HG02840 (cell line): ENCODE results near the gene TFDP3.

Experiments used
- ATAC-seq: cut with Tn5 transposase; IDR thresholded peaks from one replicate; pipeline ENCODE4 v1.9.1; 2021; ENCODE audit warnings: mild to moderate bottlenecking, moderate library complexity, moderate number of reproducible peaks; ENCODE audit not compliant: unreplicated experiment, low FRiP score

The TFDP3 gene

DNA sequence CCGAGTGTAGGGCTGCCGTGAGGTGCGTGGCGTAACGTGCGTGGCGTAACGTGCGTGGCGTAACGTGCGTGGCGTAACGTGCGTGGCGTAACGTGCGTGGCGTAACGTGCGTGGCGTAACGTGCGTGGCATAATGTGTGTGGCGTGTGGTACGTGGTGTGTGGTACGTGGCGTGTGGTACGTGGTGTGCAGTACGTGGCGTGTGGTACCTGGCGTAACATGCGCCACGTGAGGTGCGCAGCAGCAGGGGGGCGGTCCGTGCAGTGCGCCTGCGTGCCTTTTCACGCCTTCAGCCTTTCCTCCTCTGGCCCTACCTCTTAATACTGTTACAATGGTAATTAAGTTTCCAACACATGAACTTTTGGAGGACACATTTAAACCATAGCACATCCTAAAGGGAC, at the start of gene TFDP3:
TFDP3 (minus strand) TSS at position 26 of the 400 bp plus-strand sequence. CDS start 95 bp downstream, outside the sequence.
- no peak for ATAC-seq

DNA sequence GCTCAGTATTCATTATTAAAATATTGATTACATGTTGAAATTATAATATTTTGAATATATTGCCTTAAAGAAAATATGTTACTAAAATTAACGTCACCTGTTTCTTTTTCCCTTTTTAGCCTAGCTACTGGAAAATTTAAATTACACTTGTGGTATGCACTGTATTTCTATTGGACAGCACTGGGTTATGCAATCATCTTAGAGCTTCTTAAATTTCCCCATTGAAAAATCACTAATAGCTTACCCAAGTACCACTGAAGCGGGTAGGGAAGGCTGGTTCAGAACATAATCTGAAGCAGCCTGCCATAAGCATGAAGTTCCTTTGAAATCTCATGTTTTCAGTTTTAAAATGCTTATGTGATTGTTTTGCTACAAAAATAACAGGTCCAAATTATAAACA, 49.5 kb upstream of the TFDP3 start:
- no peak for ATAC-seq

- ATAC-seq, result no peak
Observed at GRCh38 chrX:133265331-133265730, 47.2 kb upstream of the TFDP3 start.

- ATAC-seq, result no peak
Observed at GRCh38 chrX:133258481-133258880, 40.3 kb upstream of the TFDP3 start.

DNA sequence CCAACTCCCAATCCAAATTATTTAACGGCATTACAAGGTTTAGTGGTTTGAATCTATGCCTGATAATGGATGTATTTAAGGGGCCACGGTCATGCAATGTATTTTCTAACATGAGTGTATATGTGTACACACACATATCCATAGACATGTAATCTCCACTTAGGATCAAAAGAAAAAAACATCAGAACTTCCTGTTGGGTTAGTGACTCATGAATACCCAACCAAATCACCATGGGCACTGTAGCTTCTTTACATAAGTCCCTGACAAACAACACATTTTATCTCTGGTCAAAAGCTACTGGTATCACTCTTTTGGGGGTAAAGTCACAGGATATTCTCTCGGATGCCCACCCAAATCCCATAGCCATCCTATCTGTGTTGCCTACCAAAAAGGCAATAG, 36.5 kb upstream of the TFDP3 start:
- ATAC-seq, result no peak

- no peak for ATAC-seq
Observed at GRCh38 chrX:133251204-133251603, 33.0 kb upstream of the TFDP3 start.

GRCh38 chrX:133250184-133251100, 32.3 kb upstream of the TFDP3 start:
- ATAC-seq, result no peak

GRCh38 chrX:133249266-133250058, 31.3 kb upstream of the TFDP3 start:
- no peak for ATAC-seq

DNA sequence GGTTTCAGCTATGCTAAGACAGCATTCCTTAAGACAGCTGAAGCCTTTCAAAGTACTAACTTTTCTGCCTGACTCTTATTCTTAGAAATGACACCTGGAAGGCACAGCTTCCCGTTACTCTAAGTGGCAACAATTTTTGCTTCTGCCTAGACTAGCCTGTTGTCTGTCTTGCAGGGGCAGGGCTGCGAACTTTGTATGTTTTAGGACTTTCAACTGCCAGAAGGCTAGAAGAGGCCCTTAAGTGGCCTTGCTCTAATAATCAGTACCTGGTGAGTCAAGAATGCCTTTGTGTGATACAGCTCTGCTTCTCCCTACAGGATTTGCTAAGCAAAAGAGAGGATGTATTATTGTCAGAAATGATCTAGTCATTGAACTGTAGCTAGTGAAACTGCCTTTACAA, 30.0 kb upstream of the TFDP3 start:
- ATAC-seq, result no peak

GRCh38 chrX:133246921-133247320, 28.8 kb upstream of the TFDP3 start:
- ATAC-seq, result no peak

DNA sequence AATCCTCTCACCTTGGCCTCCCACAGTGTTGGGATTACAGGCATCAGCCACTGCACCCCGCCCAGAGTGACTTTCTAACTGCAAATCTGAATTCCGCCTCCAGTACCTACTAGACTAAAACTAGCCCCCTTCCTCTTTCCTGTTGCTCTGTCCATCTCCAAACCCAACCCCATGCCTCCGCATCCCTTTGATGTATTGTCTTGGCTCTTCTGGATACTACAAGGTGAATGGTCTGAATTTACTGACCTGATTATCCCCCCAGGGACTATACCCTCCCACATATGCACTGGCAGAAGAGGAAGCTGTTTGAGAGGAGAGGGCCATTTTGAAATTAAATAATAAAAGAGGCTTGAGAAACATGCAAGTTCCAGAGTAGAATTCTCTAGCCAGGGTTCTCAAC, 17.7 kb upstream of the TFDP3 start:
- no peak for ATAC-seq

- ATAC-seq, result no peak
Observed at GRCh38 chrX:133232331-133232730, 14.2 kb upstream of the TFDP3 start.

GRCh38 chrX:133229361-133229760, 11.2 kb upstream of the TFDP3 start:
- no peak for ATAC-seq

DNA sequence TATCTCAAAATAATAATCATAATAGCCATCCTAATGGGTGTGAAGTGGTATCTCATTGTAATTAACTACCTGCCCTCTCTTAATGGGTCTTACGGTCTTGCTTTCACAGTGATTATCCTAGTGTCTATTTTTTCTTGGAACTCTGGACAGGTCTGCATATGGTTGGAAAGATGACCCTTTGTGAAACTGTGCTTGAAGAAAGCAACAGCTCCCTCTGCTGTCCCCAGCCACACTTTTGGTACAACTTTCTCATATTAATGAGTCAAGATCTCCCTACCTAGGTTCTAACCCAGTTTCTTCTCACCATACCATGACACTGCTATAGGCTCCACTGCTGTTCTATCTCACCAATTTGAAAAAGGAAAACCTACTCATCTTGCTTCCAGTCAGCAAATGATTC, 2.4 kb downstream of the TFDP3 start:
- ATAC-seq, result no peak

DNA sequence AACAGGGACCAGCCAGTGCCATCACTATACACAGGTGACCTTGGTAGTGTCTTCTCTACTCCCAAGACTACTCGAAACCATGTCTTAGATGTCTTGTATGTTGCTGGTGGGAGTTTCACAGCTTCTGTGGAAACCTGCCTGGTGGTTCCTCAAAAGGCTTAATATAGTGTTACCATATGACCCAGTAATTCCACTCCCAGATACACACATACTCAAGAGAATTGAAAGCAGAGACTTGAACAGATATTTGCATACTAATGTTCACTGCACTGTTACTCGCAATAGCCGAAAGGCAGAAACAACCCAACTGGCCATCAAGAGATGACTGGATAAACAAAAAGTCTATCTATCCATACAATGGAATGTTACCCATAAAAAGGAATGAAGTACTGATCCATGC, 3.1 kb downstream of the TFDP3 start:
- ATAC-seq, result no peak

- ATAC-seq, result no peak
Observed at GRCh38 chrX:133214301-133214700, 3.9 kb downstream of the TFDP3 start.

GRCh38 chrX:133213117-133213516, 5.0 kb downstream of the TFDP3 start:
- ATAC-seq, result no peak

- no peak for ATAC-seq
Observed at GRCh38 chrX:133207751-133208150, 10.4 kb downstream of the TFDP3 start.

- no peak for ATAC-seq
Observed at GRCh38 chrX:133191739-133192039, 26.5 kb downstream of the TFDP3 start.

GRCh38 chrX:133190877-133191738, 27.0 kb downstream of the TFDP3 start:
- no peak for ATAC-seq

GRCh38 chrX:133189195-133189594, 29.0 kb downstream of the TFDP3 start:
- ATAC-seq, result no peak
